Measurements from ENCODE around the gene ARHGAP31.

Gene ARHGAP31

DNA sequence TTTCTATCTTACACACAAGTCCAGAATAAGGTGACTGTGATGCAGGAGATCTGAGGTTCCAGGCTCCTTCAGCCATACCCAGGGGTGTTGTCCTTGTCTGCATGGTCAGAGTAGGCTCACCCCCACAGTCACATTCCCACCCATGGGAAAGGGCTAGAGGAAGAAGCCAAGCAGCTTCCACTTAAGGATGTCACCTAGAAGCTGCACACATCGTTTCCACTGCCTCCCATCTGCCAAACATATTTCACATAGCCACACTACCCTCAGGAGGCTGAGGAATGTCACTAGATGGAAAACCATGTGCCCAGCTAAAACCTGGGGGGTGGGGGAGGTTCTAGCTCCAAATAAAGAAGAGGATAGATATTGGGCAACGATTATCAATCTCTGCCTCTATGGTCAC lies 111.1 kb downstream of the ARHGAP31 start:
- no peaks in the 10 kb centered on the region for H3K27me3 ChIP-seq
- no peak overlapping the region for H3K4me3 ChIP-seq
- TF ChIP-seq, protein P1, sequence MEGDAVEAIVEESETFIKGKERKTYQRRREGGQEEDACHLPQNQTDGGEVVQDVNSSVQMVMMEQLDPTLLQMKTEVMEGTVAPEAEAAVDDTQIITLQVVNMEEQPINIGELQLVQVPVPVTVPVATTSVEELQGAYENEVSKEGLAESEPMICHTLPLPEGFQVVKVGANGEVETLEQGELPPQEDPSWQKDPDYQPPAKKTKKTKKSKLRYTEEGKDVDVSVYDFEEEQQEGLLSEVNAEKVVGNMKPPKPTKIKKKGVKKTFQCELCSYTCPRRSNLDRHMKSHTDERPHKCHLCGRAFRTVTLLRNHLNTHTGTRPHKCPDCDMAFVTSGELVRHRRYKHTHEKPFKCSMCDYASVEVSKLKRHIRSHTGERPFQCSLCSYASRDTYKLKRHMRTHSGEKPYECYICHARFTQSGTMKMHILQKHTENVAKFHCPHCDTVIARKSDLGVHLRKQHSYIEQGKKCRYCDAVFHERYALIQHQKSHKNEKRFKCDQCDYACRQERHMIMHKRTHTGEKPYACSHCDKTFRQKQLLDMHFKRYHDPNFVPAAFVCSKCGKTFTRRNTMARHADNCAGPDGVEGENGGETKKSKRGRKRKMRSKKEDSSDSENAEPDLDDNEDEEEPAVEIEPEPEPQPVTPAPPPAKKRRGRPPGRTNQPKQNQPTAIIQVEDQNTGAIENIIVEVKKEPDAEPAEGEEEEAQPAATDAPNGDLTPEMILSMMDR (IDR thresholded peaks at IDR 0.05), result no peak
- H3K9me3 ChIP-seq, result no peaks in the 10 kb centered on the region
- DNase-seq, result no peak
- H3K4me1 ChIP-seq, result no peaks in the 10 kb centered on the region
- intact Hi-C loops (cut with DNase I; ENCODE audit: low total_unique reads), result no loop called here
- H3K27ac ChIP-seq, result no peak overlapping the region
- peaks cover 6 to 48% (median 48%) of the 10 kb centered on the region in 3 donors for H3K36me3 ChIP-seq

DNA sequence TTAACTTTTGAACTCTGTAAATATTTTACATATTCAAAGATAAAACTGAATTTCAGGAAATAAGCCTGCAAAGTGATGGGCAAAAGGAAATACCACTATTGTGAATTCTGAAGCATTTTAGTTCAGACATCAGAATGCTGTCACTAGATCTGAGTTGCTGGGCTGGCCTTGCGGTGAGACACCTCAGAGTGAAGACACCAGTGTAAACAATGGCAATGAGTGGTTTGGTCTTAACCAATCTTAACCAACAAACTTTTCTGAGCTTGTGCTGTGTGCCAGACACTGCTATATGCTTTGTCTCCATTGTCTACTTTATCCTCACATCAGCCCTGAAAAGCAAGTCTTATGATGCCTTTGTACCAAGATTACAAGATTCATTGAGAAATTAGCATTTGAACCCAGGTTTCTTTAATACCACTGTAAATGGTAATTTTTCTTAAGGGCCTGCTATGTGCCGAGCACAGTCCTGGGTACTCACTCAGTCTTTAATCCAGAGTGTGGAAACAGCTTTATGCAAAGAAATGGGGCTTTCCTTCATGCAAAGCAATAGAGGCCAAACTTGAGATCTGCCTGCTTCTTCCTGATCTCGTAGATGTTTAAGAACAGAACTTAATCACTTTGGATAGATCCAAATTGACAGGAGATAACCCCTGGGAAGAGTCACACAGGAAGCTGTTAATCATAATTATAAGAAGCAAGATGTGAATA lies 114.2 kb downstream of the ARHGAP31 start:
- peaks cover 14 to 43% (median 42%) of the 10 kb centered on the region in 3 donors for H3K36me3 ChIP-seq
- TF ChIP-seq, protein P1 (IDR thresholded peaks at IDR 0.05), result no peak
- H3K4me3 ChIP-seq, result no peak overlapping the region
- H3K27ac ChIP-seq, result no peak overlapping the region
- no peaks in the 10 kb centered on the region for H3K9me3 ChIP-seq
- H3K27me3 ChIP-seq, result no peaks in the 10 kb centered on the region
- no peak for DNase-seq
- no peaks in the 10 kb centered on the region for H3K4me1 ChIP-seq
- intact Hi-C loops (cut with DNase I; ENCODE audit: low total_unique reads), result no loop called here

DNA sequence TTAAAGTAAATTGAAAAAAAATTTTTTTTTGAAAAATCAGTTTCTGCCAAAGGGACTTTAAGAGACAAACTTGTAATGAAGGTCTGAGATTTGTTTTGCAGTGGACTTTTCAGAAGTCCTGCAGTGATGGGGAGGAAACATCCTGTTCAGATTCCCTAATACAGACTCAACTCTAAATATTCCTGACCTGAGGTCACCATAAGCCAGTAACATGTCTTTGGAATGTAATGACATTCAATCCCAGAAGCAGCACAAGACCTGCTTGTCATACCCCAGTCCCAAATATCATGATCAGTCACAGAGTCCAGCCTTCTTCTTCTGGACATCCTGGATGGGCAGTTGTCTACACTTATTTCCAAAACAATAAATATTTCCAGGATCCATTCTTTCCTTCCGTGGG lies 115.7 kb downstream of the ARHGAP31 start:
- no peak overlapping the region for H3K27ac ChIP-seq
- intact Hi-C loops (cut with DNase I; ENCODE audit: low total_unique reads), result no loop called here
- H3K4me3 ChIP-seq, result no peak overlapping the region
- H3K27me3 ChIP-seq, result no peaks in the 10 kb centered on the region
- no peaks in the 10 kb centered on the region for H3K9me3 ChIP-seq
- H3K36me3 ChIP-seq, result peaks cover 14 to 50% (median 49%) of the 10 kb centered on the region in 3 donors
- TF ChIP-seq, protein P1 (IDR thresholded peaks at IDR 0.05), result no peak
- no peak for DNase-seq
- H3K4me1 ChIP-seq, result no peaks in the 10 kb centered on the region

DNA sequence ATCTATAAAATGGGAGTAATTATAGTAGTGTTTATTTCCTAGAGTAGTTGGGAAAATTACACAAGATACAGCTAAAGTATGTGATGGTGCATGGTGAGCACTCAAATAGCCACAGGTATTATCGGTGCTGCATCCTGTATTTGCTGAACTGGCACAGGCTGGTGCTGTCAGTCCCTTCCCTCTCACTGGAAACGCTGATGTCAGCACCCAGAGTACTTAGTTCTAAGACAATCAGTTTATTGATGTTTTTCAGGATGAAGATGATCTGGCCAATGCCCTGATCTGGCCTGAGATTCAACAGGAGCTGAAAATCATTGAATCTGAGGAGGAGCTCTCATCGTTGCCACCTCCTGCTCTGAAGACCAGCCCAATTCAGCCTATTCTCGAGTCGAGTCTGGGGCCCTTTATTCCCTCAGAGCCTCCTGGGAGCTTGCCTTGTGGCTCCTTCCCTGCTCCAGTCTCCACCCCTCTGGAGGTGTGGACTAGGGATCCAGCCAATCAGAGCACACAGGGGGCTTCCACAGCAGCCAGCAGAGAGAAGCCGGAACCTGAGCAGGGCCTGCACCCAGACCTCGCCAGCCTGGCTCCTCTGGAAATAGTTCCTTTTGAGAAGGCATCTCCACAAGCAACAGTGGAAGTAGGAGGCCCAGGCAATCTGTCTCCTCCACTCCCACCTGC lies 119.6 kb downstream of the ARHGAP31 start:
- Histone ChIP-seq H3K27ac (no peak overlapping the region), H3K4me3 (no peak overlapping the region), H3K36me3 (peaks cover 14 to 62% (median 43%) of the 10 kb centered on the region in 3 donors), H3K27me3 (no peaks in the 10 kb centered on the region), H3K4me1 (no peaks in the 10 kb centered on the region), H3K9me3 (no peaks in the 10 kb centered on the region)
- DNase-seq, result no peak
- intact Hi-C loops (cut with DNase I; ENCODE audit: low total_unique reads), result no loop called here
- TF ChIP-seq, protein P1 (IDR thresholded peaks at IDR 0.05), result no peak

DNA sequence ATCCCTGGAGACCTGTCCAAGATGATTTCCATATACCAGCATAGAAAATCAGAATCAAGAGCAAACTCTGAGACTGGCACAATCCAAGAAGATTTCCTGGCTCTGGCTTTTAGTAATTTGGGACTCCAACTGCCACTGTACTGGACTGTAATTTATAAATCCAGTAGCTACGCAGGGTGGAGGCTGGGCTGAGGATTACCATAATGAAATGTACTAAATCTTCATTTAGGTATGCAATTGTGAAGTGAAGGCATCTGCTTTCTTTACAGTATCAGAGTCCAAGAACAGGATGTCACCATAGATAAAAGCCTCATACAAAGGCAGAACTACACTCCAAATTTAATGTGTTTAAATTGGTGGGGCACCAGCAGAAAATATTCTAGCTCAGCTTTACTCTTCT lies 122.7 kb downstream of the ARHGAP31 start:
- no peak for DNase-seq
- Histone ChIP-seq H3K36me3 (peaks cover 0 to 36% (median 18%) of the 10 kb centered on the region in 3 donors), H3K4me1 (no peaks in the 10 kb centered on the region), H3K27ac (no peak overlapping the region), H3K27me3 (no peaks in the 10 kb centered on the region), H3K9me3 (no peaks in the 10 kb centered on the region), H3K4me3 (no peak overlapping the region)
- intact Hi-C loops (cut with DNase I; ENCODE audit: low total_unique reads), result no loop called here
- TF ChIP-seq, protein P1 (IDR thresholded peaks at IDR 0.05), result no peak

Measured in tibial artery (tissue), 4 donors.